ENCODE results near the gene PARD3B.
A peak's percentile ranks its signal among the peaks of the same experiment; 100 is the strongest.

The PARD3B gene

GRCh38 chr2:204529795-204530463 is 15.3 kb upstream of the PARD3B start:
- no peak for DNase-seq (ENCODE audit: low read depth)
- no peak for TF ChIP-seq CTCF (IDR thresholded peaks at IDR 0.05; ENCODE audit: control insufficient read depth, extremely low read depth, insufficient read depth)
- H3K4me3 ChIP-seq (ENCODE audit: low read depth, low read length): no peak overlapping the region

GRCh38 chr2:204530464-204530805 is 14.8 kb upstream of the PARD3B start:
- TF ChIP-seq CTCF (IDR thresholded peaks at IDR 0.05; ENCODE audit: control insufficient read depth, extremely low read depth, insufficient read depth): no peak
- no peak for DNase-seq (ENCODE audit: low read depth)
- no peak overlapping the region for H3K4me3 ChIP-seq (ENCODE audit: low read depth, low read length)

- H3K4me3 ChIP-seq (ENCODE audit: low read depth, low read length): no peak overlapping the region
- peak; percentile 90 for DNase-seq (ENCODE audit: low read depth)
- no peak for TF ChIP-seq CTCF (IDR thresholded peaks at IDR 0.05; ENCODE audit: control insufficient read depth, extremely low read depth, insufficient read depth)
Measured at GRCh38 chr2:204533629-204534370, 11.5 kb upstream of the PARD3B start.

- DNase-seq (ENCODE audit: low read depth): no peak
- no peak for TF ChIP-seq CTCF (IDR thresholded peaks at IDR 0.05; ENCODE audit: control insufficient read depth, extremely low read depth, insufficient read depth)
- no peak overlapping the region for H3K4me3 ChIP-seq (ENCODE audit: low read depth, low read length)
Measured at GRCh38 chr2:204535356-204535755, 9.9 kb upstream of the PARD3B start.

GRCh38 chr2:204535764-204536163 is 9.5 kb upstream of the PARD3B start:
- peak; percentile 22 for DNase-seq (ENCODE audit: low read depth)
- no peak overlapping the region for H3K4me3 ChIP-seq (ENCODE audit: low read depth, low read length)
- TF ChIP-seq CTCF (IDR thresholded peaks at IDR 0.05; ENCODE audit: control insufficient read depth, extremely low read depth, insufficient read depth): no peak

- TF ChIP-seq CTCF (IDR thresholded peaks at IDR 0.05; ENCODE audit: control insufficient read depth, extremely low read depth, insufficient read depth): no peak
- no peak for DNase-seq (ENCODE audit: low read depth)
Measured at GRCh38 chr2:204538182-204539018, 6.9 kb upstream of the PARD3B start.

More at GRCh38 chr2:204538182-204539018, 6.9 kb upstream of the PARD3B start:
- H3K4me3 ChIP-seq (ENCODE audit: low read depth, low read length): no peak overlapping the region
